Adipocyte (in vitro differentiated cells): ENCODE results near the gene UBXN6.

Source experiments
- DNase-seq: peaks from one replicate; pipeline ENCODE4 v3.0.0-alpha.2; 2015; ENCODE audit warnings: low read depth
- H3K27me3 ChIP-seq: replicated peaks from 2 replicates; pipeline ENCODE4 v1.7.0; 2013; ENCODE audit warnings: mild to moderate bottlenecking, low read length, moderate library complexity; ENCODE audit not compliant: control insufficient read depth, insufficient read depth
- H3K36me3 ChIP-seq: 2 replicates; pipeline ENCODE4 v1.7.0; 2013; ENCODE audit warnings: low read length, mild to moderate bottlenecking, moderate library complexity; ENCODE audit not compliant: control insufficient read depth, insufficient read depth, severe bottlenecking
- H3K4me1 ChIP-seq: 2 replicates; pipeline ENCODE4 v1.7.0; 2013; ENCODE audit warnings: mild to moderate bottlenecking, low read length, moderate library complexity; ENCODE audit not compliant: control insufficient read depth, insufficient read depth
- H3K4me3 ChIP-seq: 2 replicates; pipeline ENCODE4 v1.7.0; 2013; ENCODE audit warnings: mild to moderate bottlenecking, low read length, moderate library complexity
- H3K9ac ChIP-seq: 2 replicates; pipeline ENCODE4 v1.7.0; 2013; ENCODE audit warnings: mild to moderate bottlenecking, low read length, moderate library complexity
- H3K9me3 ChIP-seq: 2 replicates; pipeline ENCODE4 v1.7.0; 2013; ENCODE audit warnings: mild to moderate bottlenecking, low read length, moderate library complexity; ENCODE audit not compliant: control insufficient read depth

Gene UBXN6

GRCh38 chr19:4472174-4472974 is 14.8 kb upstream of the UBXN6 start, which contains the start of gene HDGFL2:
Gene HDGFL2 (plus strand): TSS chr19:4472297. CDS start chr19:4472351, 54 bp downstream.
- H3K36me3 ChIP-seq, result peaks cover 19% of the 10 kb centered on the region

GRCh38 chr19:4471403-4472173 is 14.0 kb upstream of the UBXN6 start:
- peaks cover 15% of the 10 kb centered on the region for H3K4me1 ChIP-seq
- no peaks in the 10 kb centered on the region for H3K9me3 ChIP-seq
- peak overlapping the region; percentile 88 for H3K4me3 ChIP-seq
- DNase-seq, result peak; percentile 100
- peaks cover 11% of the 10 kb centered on the region for H3K36me3 ChIP-seq
- no peaks in the 10 kb centered on the region for H3K27me3 ChIP-seq
- peak overlapping the region; percentile 92 for H3K9ac ChIP-seq

More at GRCh38 chr19:4472174-4472974, 14.8 kb upstream of the UBXN6 start, which contains the start of gene HDGFL2:
- no peaks in the 10 kb centered on the region for H3K27me3 ChIP-seq
- no peaks in the 10 kb centered on the region for H3K9me3 ChIP-seq
- peak within 1 kb of the TSS; percentile 93 for H3K9ac ChIP-seq
- peak within 1 kb of the TSS; percentile 88 for H3K4me3 ChIP-seq
- peaks cover 15% of the 10 kb centered on the region for H3K4me1 ChIP-seq
- DNase-seq, result no peak

DNA sequence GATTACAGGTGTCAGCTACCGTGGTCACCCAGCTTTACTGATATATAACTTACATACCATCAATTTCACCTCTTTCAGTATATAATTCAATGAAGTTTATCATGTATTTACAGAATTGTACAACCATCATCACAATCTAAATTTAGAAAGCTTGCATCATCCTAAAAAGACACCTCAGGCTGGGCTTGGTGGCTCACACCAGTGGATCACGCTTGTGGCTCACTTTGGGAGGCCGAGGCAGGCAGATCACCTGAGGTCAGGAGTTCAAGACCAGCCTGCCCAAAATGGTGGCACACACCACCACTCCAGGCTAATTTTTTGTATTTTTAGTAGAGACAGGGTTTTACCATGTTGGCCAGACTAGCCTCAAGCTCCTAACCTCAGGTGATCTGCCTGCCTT is 10.2 kb upstream of the UBXN6 start:
- no peak for DNase-seq
- Histone ChIP-seq H3K4me1 (peaks cover 4% of the 10 kb centered on the region), H3K36me3 (no peaks in the 10 kb centered on the region), H3K9ac (no peak overlapping the region), H3K27me3 (no peaks in the 10 kb centered on the region), H3K9me3 (no peaks in the 10 kb centered on the region), H3K4me3 (no peak overlapping the region)

DNA sequence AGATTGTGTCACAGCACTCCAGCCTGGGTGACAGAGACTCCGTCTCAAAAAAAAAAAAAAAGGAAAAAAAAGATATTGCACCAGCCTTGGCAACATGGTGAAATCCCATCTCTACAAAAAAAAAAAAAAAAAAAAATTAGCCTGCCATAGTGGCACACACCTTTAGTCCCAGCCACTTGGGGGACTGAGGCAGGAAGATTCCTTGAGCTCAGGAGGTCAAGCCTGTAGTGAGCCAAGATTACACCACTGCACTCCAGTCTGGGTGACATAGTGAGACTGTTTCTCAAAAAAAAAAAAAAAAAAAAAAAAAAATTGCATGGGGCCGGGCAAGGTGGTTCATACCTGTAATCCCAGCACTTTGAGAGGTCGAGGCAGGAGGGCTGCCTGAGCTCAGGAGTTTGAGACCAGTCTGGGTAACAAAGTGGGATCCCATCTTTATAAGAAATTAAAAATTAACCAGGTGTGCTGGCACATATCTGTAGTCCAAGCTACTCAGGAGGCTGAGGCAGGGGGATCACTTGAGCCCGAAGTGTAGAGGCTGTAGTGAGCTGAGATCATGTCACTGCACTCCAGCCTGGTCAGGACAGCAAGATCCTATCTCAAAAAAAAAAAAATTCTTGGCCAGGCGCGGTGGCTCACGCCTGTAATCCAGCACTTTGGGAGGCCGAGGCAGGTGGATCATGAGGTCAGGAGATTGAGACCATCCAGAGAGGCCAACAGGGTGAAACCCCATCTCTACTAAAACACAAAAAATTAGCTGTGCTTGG is 7.4 kb upstream of the UBXN6 start:
- Histone ChIP-seq H3K36me3 (no peaks in the 10 kb centered on the region), H3K9ac (no peak overlapping the region), H3K4me3 (no peak overlapping the region), H3K27me3 (no peaks in the 10 kb centered on the region), H3K4me1 (no peaks in the 10 kb centered on the region), H3K9me3 (no peaks in the 10 kb centered on the region)
- no peak for DNase-seq

DNA sequence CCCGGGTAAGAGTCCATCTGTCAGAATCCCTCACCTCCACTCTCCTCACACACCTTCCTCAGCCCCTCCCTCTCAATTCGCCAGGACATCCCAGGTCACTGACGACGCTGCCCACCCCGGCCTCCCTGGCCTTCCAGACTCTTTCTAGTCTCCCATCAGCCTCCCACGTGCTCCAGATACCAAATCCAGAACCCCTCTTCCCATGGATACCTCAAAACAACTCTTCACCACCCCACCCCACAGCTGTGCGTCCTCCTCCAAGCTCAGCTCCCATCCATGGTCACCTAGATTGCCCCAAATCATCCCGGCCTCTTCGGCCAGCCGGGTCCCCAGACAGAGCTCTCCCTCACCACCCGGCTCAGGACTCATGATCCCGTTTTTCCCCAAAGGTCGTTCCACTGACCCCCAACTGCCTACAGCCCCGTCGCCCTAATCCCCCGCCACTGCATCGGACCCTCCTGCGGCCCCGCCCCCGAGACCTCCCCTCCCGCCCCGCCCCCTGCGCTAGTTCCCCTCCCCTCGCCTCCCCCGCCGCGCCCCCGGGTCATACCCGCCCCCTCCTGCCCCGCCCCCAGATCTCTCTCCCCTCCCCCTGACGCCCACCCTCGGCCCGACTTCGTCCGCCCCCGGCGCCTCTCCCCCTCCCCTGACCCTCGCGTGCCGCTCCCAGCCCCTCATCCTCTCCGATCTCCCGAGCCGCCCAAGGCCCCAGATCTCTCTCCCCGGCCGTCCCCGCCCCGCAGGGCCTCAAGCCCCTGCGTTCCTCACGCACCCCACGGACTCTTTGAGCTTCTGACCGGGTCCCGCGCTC is 546 bp downstream of the UBXN6 start:
- H3K4me1 ChIP-seq, result peaks cover 33% of the 10 kb centered on the region
- H3K27me3 ChIP-seq, result no peaks in the 10 kb centered on the region
- peak overlapping the region; percentile 99 for H3K9ac ChIP-seq
- no peaks in the 10 kb centered on the region for H3K9me3 ChIP-seq
- peaks cover 17% of the 10 kb centered on the region for H3K36me3 ChIP-seq
- H3K4me3 ChIP-seq, result peak overlapping the region; percentile 99
- DNase-seq, result peak; percentile 85

DNA sequence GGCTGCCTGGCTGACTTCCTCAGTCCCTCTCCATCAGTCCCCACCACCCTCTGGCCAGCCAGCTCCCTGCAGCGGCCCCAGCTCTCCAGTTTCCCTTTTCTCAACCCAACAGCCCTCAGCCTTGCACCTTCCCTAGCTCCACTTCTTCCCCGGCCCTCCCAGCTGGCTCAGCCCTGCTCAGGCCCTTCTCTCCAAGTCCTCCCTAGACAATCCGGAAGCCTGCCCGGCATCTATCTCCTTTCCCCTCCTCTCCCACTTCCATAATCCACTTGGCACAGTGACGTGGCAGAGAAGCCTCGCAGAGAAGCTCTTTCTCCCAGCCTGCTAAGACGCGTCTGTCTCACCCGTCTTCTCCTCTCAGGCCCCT is 1.1 kb downstream of the UBXN6 start:
- Histone ChIP-seq H3K27me3 (no peaks in the 10 kb centered on the region), H3K36me3 (peaks cover 22% of the 10 kb centered on the region), H3K9me3 (no peaks in the 10 kb centered on the region), H3K4me1 (peaks cover 33% of the 10 kb centered on the region), H3K9ac (peak overlapping the region; percentile 99), H3K4me3 (peak overlapping the region; percentile 99)
- DNase-seq, result peak; percentile 82

- DNase-seq, result peak; percentile 54
- peak overlapping the region; percentile 99 for H3K4me3 ChIP-seq
- H3K9ac ChIP-seq, result peak overlapping the region; percentile 99
- H3K27me3 ChIP-seq, result no peaks in the 10 kb centered on the region
- H3K9me3 ChIP-seq, result no peaks in the 10 kb centered on the region
- peaks cover 28% of the 10 kb centered on the region for H3K36me3 ChIP-seq
- peaks cover 33% of the 10 kb centered on the region for H3K4me1 ChIP-seq
These were observed 1.7 kb downstream of the UBXN6 start for GRCh38 chr19:4455719-4456475.

DNA sequence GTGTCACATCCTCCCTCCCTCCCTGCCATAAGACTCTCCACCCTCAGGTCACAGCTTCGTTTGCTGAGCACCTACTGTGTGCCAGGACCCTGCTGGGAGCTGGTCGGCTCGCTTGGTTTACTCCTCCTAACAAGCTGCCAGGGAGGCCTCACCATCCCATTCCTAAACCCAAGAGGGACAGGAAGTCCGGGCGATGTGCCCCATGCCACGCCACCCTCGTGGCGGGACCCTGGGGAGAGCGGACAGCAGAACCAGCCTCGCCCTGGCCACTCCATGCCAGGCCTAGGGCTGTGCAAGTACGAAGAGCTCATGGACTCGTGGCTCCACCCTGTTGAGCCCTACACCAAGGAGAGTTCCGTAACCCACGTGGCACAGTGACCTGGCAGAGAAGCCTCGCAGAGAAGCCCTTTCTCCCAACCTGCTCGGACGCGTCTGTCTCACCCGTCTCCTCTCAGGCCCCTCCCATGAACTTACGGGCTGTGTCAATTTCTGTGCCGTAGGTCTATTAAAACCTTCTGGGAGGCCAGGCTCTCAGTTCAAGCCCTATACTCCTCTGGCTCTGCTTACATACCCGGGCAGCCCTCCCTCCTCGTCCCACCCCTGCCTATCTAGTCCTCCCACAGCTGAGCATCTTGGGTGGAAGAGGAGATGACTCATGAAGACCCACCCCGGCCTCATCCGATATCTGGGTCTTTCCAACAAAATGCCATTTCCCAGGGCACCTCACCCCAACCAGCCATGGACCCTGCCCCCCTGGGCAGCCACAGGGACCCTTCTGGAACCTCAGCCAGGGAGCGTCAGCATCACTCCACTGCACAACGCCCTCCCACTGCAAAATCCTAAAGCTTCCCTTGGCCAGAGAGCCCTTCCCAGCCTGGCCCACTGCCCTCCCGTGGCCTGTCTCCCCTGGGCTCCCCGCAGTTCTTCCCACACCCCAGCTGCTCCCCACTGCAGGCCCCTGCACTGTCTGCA is 2.6 kb downstream of the UBXN6 start:
- Histone ChIP-seq H3K4me1 (peaks cover 33% of the 10 kb centered on the region), H3K9me3 (no peaks in the 10 kb centered on the region), H3K36me3 (peaks cover 33% of the 10 kb centered on the region), H3K4me3 (peak overlapping the region; percentile 99), H3K9ac (peak overlapping the region; percentile 99), H3K27me3 (no peaks in the 10 kb centered on the region)
- peak; percentile 16 for DNase-seq
